ENCODE measurements around the gene ARHGAP24.
"Not testable (repeated sequence)": the region's sequence is repeated elsewhere in the genome, so short reads cannot be mapped to it uniquely, and the experiment has no call there.

Gene ARHGAP24

GRCh38 chr4:85518526-85518925 lies 43.6 kb downstream of the ARHGAP24 start:
- DNase-seq (ENCODE audit: low read depth in 2 of 2) = not testable (repeated sequence)

- DNase-seq (ENCODE audit: low read depth in 2 of 2) = no peak
These were observed 46.1 kb downstream of the ARHGAP24 start for GRCh38 chr4:85520765-85521749.

- no peak for DNase-seq (ENCODE audit: low read depth in 2 of 2)
These were observed 47.3 kb downstream of the ARHGAP24 start for GRCh38 chr4:85522277-85522676.

- no peak for DNase-seq (ENCODE audit: low read depth in 2 of 2)
These were observed 47.9 kb downstream of the ARHGAP24 start for GRCh38 chr4:85522836-85523235.

- no peak for DNase-seq (ENCODE audit: low read depth in 2 of 2)
These were observed 52.9 kb downstream of the ARHGAP24 start for GRCh38 chr4:85527815-85528214.

- no peak for DNase-seq (ENCODE audit: low read depth in 2 of 2)
These were observed 56.8 kb downstream of the ARHGAP24 start for GRCh38 chr4:85531560-85532341.

GRCh38 chr4:85534120-85534519 lies 59.2 kb downstream of the ARHGAP24 start:
- DNase-seq (ENCODE audit: low read depth in 2 of 2) = no peak

GRCh38 chr4:85543832-85544231 lies 68.9 kb downstream of the ARHGAP24 start:
- no peak for DNase-seq (ENCODE audit: low read depth in 2 of 2)

GRCh38 chr4:85544751-85545150 lies 69.8 kb downstream of the ARHGAP24 start:
- no peak for DNase-seq (ENCODE audit: low read depth in 2 of 2)

GRCh38 chr4:85548116-85548515 lies 73.2 kb downstream of the ARHGAP24 start:
- no peak for DNase-seq (ENCODE audit: low read depth in 2 of 2)

GRCh38 chr4:85548841-85549240 lies 73.9 kb downstream of the ARHGAP24 start:
- no peak for DNase-seq (ENCODE audit: low read depth in 2 of 2)

GRCh38 chr4:85555206-85555605 lies 80.3 kb downstream of the ARHGAP24 start:
- no peak for DNase-seq (ENCODE audit: low read depth in 2 of 2)

GRCh38 chr4:85556283-85556682 lies 81.3 kb downstream of the ARHGAP24 start:
- no peak for DNase-seq (ENCODE audit: low read depth in 2 of 2)

- no peak for DNase-seq (ENCODE audit: low read depth in 2 of 2)
These were observed 82.3 kb downstream of the ARHGAP24 start for GRCh38 chr4:85557016-85557901.

GRCh38 chr4:85565761-85566480 lies 91.0 kb downstream of the ARHGAP24 start:
- DNase-seq (ENCODE audit: low read depth in 2 of 2) = no peak

GRCh38 chr4:85569730-85570299 lies 94.9 kb downstream of the ARHGAP24 start:
- no peak for DNase-seq (ENCODE audit: low read depth in 2 of 2)

- no peak for DNase-seq (ENCODE audit: low read depth in 2 of 2)
These were observed 95.4 kb downstream of the ARHGAP24 start for GRCh38 chr4:85570388-85570787.

- DNase-seq (ENCODE audit: low read depth in 2 of 2) = no peak
These were observed 96.1 kb downstream of the ARHGAP24 start for GRCh38 chr4:85571008-85571407.

- no peak for DNase-seq (ENCODE audit: low read depth in 2 of 2)
These were observed 98.3 kb downstream of the ARHGAP24 start for GRCh38 chr4:85573270-85573669.

GRCh38 chr4:85577307-85577706 lies 102.4 kb downstream of the ARHGAP24 start:
- no peak for DNase-seq (ENCODE audit: low read depth in 2 of 2)

GRCh38 chr4:85579942-85580341 lies 105.0 kb downstream of the ARHGAP24 start:
- no peak for DNase-seq (ENCODE audit: low read depth in 2 of 2)
